ENCODE measurements around the gene GLI1. TPM values are rescaled to one million over a fixed set of nuclear protein-coding genes. Genes with fewer than 3 reads are reported as not detected.

The GLI1 gene
- total and polyA plus RNA-seq, 2 of the 13 experiments (the other 11 are each of a cell fraction or from before 2014, with no cell fraction given): 0.09 to 0.20 TPM

DNA sequence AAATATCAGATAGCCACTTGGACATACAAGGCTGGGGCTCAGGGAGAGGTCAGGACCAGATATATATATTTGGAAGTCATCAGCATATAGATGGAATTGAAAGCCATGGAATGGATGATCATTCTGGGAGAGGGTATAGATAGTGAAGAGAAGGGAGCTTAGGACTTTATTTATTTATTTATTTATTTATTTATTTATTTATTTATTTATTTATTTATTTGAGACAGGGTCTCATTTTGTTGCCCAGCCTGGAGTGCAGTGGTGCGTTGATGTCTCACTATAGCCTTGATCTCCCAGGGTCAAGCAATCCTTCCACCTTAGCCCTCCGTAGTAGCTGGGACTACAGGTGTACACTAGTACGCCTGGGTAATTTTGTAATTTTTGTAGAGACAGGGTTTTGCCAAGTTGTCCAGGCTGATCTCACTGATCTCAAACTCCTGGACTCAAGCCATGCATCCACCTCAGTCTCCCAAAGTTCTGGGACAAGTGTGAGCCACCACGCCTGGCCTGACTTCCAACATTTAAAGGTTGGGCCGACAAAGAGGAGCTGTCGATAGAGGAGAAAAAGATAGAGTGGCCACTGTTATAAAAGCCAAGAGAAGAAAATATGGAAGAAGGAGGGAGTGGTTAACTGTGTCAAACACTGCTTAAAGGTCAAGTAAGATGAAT is 13.2 kb upstream of the GLI1 start:
- in situ Hi-C loops (cut with HindIII; ENCODE audit: extremely low pct_ligation_motif_present, low pct_unique_long_range_greater_than_20kb): no loop called here
- POLR2A ChIA-PET: no interaction called here
- BruUV-seq (replicated peaks): no TSS peak

More for the DNA sequence above, 13.2 kb upstream of the GLI1 start:
- DNase-seq (ENCODE audit: low spot score) (no peak), FAIRE-seq (no peak), ATAC-seq (no peak)
- CTCF ChIA-PET (ENCODE audit: low intra/inter-chr PET ratio, low total read pairs): no interaction called here
- H3K4me3 ChIP-seq (replicated peaks in 1 of 3; ENCODE audit: insufficient read depth in 1 of 3, low read depth in 2 of 3, low read length in 3 of 3): no peak overlapping the region
- H3K4me1 ChIP-seq (ENCODE audit: insufficient read depth, low read length): peaks cover 20% of the 10 kb centered on the region
- no peaks in the 10 kb centered on the region for H3K36me3 ChIP-seq (replicated peaks in 1 of 2; ENCODE audit: control insufficient read depth in 1 of 2, insufficient read depth in 2 of 2, low read length in 2 of 2)
- TF ChIP-seq, protein P1, sequence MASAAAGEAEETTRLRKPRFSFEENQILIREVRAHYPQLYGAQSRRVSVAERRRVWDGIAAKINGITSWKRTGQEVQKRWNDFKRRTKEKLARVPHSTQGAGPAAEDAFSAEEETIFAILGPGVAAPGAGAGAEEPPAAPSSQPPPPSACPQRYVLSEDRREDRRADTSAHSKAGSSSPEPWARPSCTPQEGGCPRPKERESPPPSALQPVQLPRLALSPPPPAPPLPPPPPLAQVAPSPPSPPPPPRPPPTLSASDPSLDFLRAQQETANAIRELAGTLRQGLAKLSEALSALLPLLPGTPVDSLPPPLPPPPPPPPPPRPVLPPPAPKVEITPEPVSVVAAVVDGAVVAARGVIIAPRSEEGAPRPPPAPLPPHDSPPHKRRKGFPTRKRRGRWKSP (CRISPR knock-in tag; IDR thresholded peaks at IDR 0.05): no peak
- TF ChIP-seq MTA3 (CRISPR knock-in tag; IDR thresholded peaks at IDR 0.05): no peak
- no peak for TF ChIP-seq GRHL1 (CRISPR knock-in tag; conservative IDR thresholded peaks at IDR 0.05)
- TF ChIP-seq KAT8 (CRISPR knock-in tag; IDR thresholded peaks at IDR 0.05): no peak
- 97% methylated on average over 6 of the region's 6 CpGs for WGBS (ENCODE audit: low lambda C conversion rate)
- H3K4me2 ChIP-seq (ENCODE audit: low read depth, low read length): no peak overlapping the region
- H2AFZ ChIP-seq (ENCODE audit: low read length): no peak overlapping the region
- intact Hi-C loops (cut with micrococcal nuclease; ENCODE audit: unreplicated experiment): no loop called here
- H3K79me2 ChIP-seq (ENCODE audit: insufficient read depth, low read length): no peaks in the 10 kb centered on the region
- no peak overlapping the region for H3K27ac ChIP-seq (ENCODE audit: extremely low read length, insufficient read depth, low read length)
- H3K27me3 ChIP-seq (ENCODE audit: control insufficient read depth in 1 of 2, insufficient read depth in 2 of 2, low read length in 2 of 2): no peaks in the 10 kb centered on the region
- no peaks in the 10 kb centered on the region for H3K9me3 ChIP-seq (ENCODE audit: low read length)
- no peak overlapping the region for H3K9ac ChIP-seq (ENCODE audit: insufficient read depth, low read depth, low read length)
- no peaks in the 10 kb centered on the region for H4K20me1 ChIP-seq (ENCODE audit: insufficient read depth, low read length)

Data from HepG2 (cell line).